ENCODE measurements around the gene TTLL13. TPM values are rescaled to one million over a fixed set of nuclear protein-coding genes. Genes with fewer than 3 reads are reported as not detected.

TTLL13 gene
- polyA plus RNA-seq, 1 donor from 2014 or later = 0.33 TPM

DNA sequence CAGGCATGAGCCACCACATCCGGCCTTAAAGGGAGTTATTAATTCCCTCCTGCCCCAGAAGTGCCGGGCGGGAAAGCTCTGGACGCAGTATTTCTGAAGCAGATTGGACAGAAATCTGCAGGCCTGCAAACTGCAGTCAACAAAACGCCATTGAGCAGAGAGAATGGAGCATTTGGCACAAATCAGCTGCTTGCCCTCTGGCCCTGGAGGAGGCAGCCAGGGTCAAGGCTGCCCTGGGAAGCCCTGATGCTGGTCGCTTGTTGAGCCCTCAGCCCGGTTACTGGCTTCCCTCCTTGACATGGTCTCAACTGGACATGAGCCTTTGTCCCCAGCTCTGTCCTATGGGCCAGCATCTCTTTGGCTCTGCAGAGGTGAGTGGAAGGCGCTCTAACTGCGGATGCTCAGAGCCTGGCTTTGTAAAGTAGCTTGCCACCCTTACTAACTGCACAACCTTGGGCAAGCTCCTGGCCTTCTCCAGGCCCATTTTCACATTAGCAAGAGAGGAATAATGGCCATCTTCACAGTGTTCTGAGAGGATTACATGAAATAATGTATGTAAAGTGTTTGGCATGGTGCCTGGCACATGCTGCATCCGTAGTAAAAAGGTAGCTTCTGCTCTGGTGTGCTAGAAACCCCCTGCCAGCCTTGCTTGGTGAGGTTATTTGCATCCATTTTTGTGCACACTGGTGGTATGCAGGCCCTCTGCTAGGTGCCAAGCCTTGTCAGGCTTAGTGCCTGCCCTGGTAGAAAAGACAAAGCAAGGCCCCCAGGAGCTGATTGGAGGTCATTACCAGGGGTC is 44.1 kb upstream of the TTLL13 start:
- TF ChIP-seq REST (IDR thresholded peaks at IDR 0.05; ENCODE audit: borderline replicate concordance) (no peak), EZH2 (IDR thresholded peaks at IDR 0.05; ENCODE audit: borderline replicate concordance, insufficient read depth, low read length, poor library complexity, severe bottlenecking) (no peak), EP300 (conservative IDR thresholded peaks at IDR 0.05; ENCODE audit: poor library complexity, severe bottlenecking) (no peak), MXI1 (conservative IDR thresholded peaks at IDR 0.05; ENCODE audit: poor library complexity, severe bottlenecking) (no peak), SMC3 (conservative IDR thresholded peaks at IDR 0.05; ENCODE audit: poor library complexity) (no peak), RAD21 (conservative IDR thresholded peaks at IDR 0.05) (no peak), POLR2AphosphoS5 (IDR thresholded peaks at IDR 0.05) (no peak), TAF1 (IDR thresholded peaks at IDR 0.05; ENCODE audit: low read depth) (no peak)
- TF ChIP-seq, protein P1, sequence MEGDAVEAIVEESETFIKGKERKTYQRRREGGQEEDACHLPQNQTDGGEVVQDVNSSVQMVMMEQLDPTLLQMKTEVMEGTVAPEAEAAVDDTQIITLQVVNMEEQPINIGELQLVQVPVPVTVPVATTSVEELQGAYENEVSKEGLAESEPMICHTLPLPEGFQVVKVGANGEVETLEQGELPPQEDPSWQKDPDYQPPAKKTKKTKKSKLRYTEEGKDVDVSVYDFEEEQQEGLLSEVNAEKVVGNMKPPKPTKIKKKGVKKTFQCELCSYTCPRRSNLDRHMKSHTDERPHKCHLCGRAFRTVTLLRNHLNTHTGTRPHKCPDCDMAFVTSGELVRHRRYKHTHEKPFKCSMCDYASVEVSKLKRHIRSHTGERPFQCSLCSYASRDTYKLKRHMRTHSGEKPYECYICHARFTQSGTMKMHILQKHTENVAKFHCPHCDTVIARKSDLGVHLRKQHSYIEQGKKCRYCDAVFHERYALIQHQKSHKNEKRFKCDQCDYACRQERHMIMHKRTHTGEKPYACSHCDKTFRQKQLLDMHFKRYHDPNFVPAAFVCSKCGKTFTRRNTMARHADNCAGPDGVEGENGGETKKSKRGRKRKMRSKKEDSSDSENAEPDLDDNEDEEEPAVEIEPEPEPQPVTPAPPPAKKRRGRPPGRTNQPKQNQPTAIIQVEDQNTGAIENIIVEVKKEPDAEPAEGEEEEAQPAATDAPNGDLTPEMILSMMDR (IDR thresholded peaks at IDR 0.05; ENCODE audit: poor library complexity, severe bottlenecking) = no peak
- Histone ChIP-seq H3K4me2 (ENCODE audit: low read length) (no peak overlapping the region), H3K27ac (ENCODE audit: low read length) (no peak overlapping the region), H3K9me2 (ENCODE audit: insufficient read depth, low read length) (no peaks in the 10 kb centered on the region), H3K9ac (ENCODE audit: low read length) (no peak overlapping the region), H3F3A (ENCODE audit: insufficient read depth, low read length, poor library complexity, severe bottlenecking) (no peaks in the 10 kb centered on the region), H2AFZ (ENCODE audit: low read depth, low read length) (no peak overlapping the region), H3K79me2 (replicated peaks; ENCODE audit: insufficient read depth, low read length) (peaks cover 47% of the 10 kb centered on the region), H3K36me3 (ENCODE audit: insufficient read depth, low read length) (no peaks in the 10 kb centered on the region), H3K27me3 (ENCODE audit: insufficient read depth, low read depth, low read length) (no peaks in the 10 kb centered on the region), H3K4me3 (ENCODE audit: low read length) (no peak overlapping the region), H3K9me3 (ENCODE audit: low read length) (no peaks in the 10 kb centered on the region), H4K20me1 (ENCODE audit: insufficient read depth) (no peaks in the 10 kb centered on the region)

GRCh38 chr15:90205886-90206285 is 43.5 kb upstream of the TTLL13 start:
- Histone ChIP-seq H3K79me2 (replicated peaks; ENCODE audit: insufficient read depth, low read length) (peaks cover 47% of the 10 kb centered on the region), H3K9me2 (ENCODE audit: insufficient read depth, low read length) (no peaks in the 10 kb centered on the region), H3K4me3 (ENCODE audit: low read length) (no peak overlapping the region), H2AFZ (ENCODE audit: low read depth, low read length) (no peak overlapping the region), H3K9ac (ENCODE audit: low read length) (no peak overlapping the region), H3K9me3 (ENCODE audit: low read length) (no peaks in the 10 kb centered on the region), H3K36me3 (ENCODE audit: insufficient read depth, low read length) (no peaks in the 10 kb centered on the region), H4K20me1 (ENCODE audit: insufficient read depth) (no peaks in the 10 kb centered on the region), H3F3A (ENCODE audit: insufficient read depth, low read length, poor library complexity, severe bottlenecking) (no peaks in the 10 kb centered on the region), H3K27ac (ENCODE audit: low read length) (no peak overlapping the region), H3K4me2 (ENCODE audit: low read length) (no peak overlapping the region), H3K27me3 (ENCODE audit: insufficient read depth, low read depth, low read length) (no peaks in the 10 kb centered on the region)
- TF ChIP-seq RAD21 (conservative IDR thresholded peaks at IDR 0.05) (no peak), EP300 (conservative IDR thresholded peaks at IDR 0.05; ENCODE audit: poor library complexity, severe bottlenecking) (no peak), MXI1 (conservative IDR thresholded peaks at IDR 0.05; ENCODE audit: poor library complexity, severe bottlenecking) (no peak), EZH2 (IDR thresholded peaks at IDR 0.05; ENCODE audit: borderline replicate concordance, insufficient read depth, low read length, poor library complexity, severe bottlenecking) (no peak), SMC3 (conservative IDR thresholded peaks at IDR 0.05; ENCODE audit: poor library complexity) (no peak), TAF1 (IDR thresholded peaks at IDR 0.05; ENCODE audit: low read depth) (no peak), REST (IDR thresholded peaks at IDR 0.05; ENCODE audit: borderline replicate concordance) (no peak), POLR2AphosphoS5 (IDR thresholded peaks at IDR 0.05) (no peak)
- TF ChIP-seq, protein P1 (IDR thresholded peaks at IDR 0.05; ENCODE audit: poor library complexity, severe bottlenecking) = no peak
